GM19397 (cell line): ENCODE measurements around the gene IGFBP6.
"Not testable (repeated sequence)": the region's sequence is repeated elsewhere in the genome, so short reads cannot be mapped to it uniquely, and the experiment has no call there.

Experiments used
- ATAC-seq: cut with Tn5 transposase; IDR thresholded peaks from one replicate; pipeline ENCODE4 v1.9.1; 2021; ENCODE audit warnings: mild to moderate bottlenecking, moderate library complexity; ENCODE audit not compliant: unreplicated experiment

The IGFBP6 gene

GRCh38 chr12:53096089-53096741 is 1.3 kb upstream of the IGFBP6 start:
- ATAC-seq, result no peak

- ATAC-seq, result no peak
These were observed 708 bp upstream of the IGFBP6 start for GRCh38 chr12:53096759-53097158.

- no peak for ATAC-seq
These were observed 282 bp upstream of the IGFBP6 start for GRCh38 chr12:53097207-53097563.

- no peak for ATAC-seq
These were observed 1.0 kb downstream of the IGFBP6 start for GRCh38 chr12:53098354-53098981.

- ATAC-seq, result no peak
These were observed 1.8 kb downstream of the IGFBP6 start for GRCh38 chr12:53099071-53099882.

- ATAC-seq, result no peak
These were observed 3.1 kb downstream of the IGFBP6 start for GRCh38 chr12:53100466-53101151.

- ATAC-seq, result no peak
These were observed 3.8 kb downstream of the IGFBP6 start for GRCh38 chr12:53101266-53101665.

GRCh38 chr12:53101931-53102781 is 4.7 kb downstream of the IGFBP6 start:
- no peak for ATAC-seq

- ATAC-seq, result peak; percentile 44
These were observed 5.7 kb downstream of the IGFBP6 start, which contains the start of gene SOAT2 for GRCh38 chr12:53102883-53103807. Gene SOAT2, plus strand, starts transcription at chr12:53103486. Its CDS starts 92 bp downstream, at chr12:53103578.

GRCh38 chr12:53103860-53104305 is 6.4 kb downstream of the IGFBP6 start:
- ATAC-seq, result no peak

GRCh38 chr12:53105256-53105655 is 7.8 kb downstream of the IGFBP6 start:
- no peak for ATAC-seq

- ATAC-seq, result no peak
These were observed 8.4 kb downstream of the IGFBP6 start for GRCh38 chr12:53105712-53106439.

GRCh38 chr12:53107122-53107521 is 9.7 kb downstream of the IGFBP6 start:
- no peak for ATAC-seq

- not testable (repeated sequence) for ATAC-seq
These were observed 15.0 kb downstream of the IGFBP6 start for GRCh38 chr12:53112431-53112830.

GRCh38 chr12:53113136-53113705 is 15.8 kb downstream of the IGFBP6 start:
- ATAC-seq, result no peak

GRCh38 chr12:53113951-53114350 is 16.5 kb downstream of the IGFBP6 start:
- ATAC-seq, result no peak

- ATAC-seq, result no peak
These were observed 17.8 kb downstream of the IGFBP6 start for GRCh38 chr12:53115112-53115890.
